Uterus (tissue), 2 donors: ENCODE results near the gene MAPK7.

Experiments
- POLR2A ChIP-seq, 2 donors: fragments of 450-650 bp; IDR thresholded peaks; one replicate each; pipeline ENCODE4 v1.6.1; 2016; ENCODE audit warnings: antibody characterized with exemption in 2 of 2, mild to moderate bottlenecking in 1 of 2, moderate library complexity in 1 of 2
- TF ChIP-seq, protein P1 (sequence below), 4 experiments: fragments of 200-600 bp in 2 of 4; fragments of 450-650 bp in 2 of 4; sonication (generic) in 2 of 4; IDR thresholded peaks; one replicate each; pipeline ENCODE4 v1.5.1; 2016 to 2019; ENCODE audit warnings: antibody characterized with exemption in 4 of 4, mild to moderate bottlenecking in 2 of 4, moderate library complexity in 1 of 4

DNA sequence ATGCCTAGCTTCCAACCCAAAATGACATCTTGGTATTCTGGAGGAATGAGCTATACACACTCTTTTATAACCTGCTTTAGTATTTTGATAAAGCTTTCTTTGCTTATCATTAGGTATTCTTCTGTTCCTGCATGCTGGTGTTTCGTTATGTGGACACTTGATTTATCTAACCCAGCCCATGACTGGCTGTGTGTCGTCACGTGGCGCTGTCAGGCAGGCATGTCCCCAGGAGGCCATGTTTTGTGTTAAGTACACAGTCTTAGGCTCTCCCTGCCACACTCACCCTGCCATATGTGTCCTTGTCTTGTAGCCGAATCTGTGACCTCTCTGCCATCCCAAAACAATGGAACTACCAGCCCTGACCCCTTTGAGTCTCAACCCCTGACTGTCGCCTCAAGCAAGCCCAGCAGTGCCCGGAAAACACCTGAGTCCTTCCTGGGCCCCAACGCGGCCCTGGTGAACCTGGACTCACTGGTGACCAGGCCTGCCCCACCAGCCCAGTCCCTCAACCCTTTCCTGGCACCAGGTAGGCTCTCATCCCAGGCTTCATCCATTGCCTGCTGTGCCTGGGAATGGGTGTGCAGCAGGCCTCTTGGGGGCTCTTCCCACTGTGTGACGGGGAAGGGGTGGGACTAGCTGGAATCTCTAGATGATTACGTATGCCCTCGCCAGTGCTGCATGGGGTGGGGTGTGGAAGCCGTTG, 46.6 kb upstream of the MAPK7 start:
- TF ChIP-seq, protein P1, sequence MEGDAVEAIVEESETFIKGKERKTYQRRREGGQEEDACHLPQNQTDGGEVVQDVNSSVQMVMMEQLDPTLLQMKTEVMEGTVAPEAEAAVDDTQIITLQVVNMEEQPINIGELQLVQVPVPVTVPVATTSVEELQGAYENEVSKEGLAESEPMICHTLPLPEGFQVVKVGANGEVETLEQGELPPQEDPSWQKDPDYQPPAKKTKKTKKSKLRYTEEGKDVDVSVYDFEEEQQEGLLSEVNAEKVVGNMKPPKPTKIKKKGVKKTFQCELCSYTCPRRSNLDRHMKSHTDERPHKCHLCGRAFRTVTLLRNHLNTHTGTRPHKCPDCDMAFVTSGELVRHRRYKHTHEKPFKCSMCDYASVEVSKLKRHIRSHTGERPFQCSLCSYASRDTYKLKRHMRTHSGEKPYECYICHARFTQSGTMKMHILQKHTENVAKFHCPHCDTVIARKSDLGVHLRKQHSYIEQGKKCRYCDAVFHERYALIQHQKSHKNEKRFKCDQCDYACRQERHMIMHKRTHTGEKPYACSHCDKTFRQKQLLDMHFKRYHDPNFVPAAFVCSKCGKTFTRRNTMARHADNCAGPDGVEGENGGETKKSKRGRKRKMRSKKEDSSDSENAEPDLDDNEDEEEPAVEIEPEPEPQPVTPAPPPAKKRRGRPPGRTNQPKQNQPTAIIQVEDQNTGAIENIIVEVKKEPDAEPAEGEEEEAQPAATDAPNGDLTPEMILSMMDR (IDR thresholded peaks at IDR 0.05): no peak
- no peak for TF ChIP-seq POLR2A (IDR thresholded peaks at IDR 0.05)
